H1 (cell line): Measurements from ENCODE around the gene CRYGA. TPM values are rescaled to one million over a fixed set of nuclear protein-coding genes. Genes with fewer than 3 reads are reported as not detected.
A peak's percentile ranks its signal among the peaks of the same experiment; 100 is the strongest.

Experiments
- CTCF ChIA-PET: fragments of 300-600 bp; sonication (Branson Sonifier 250); formaldehyde crosslinking; loops from one replicate; lab custom pipeline; 2021; ENCODE audit not compliant: partially characterized antibody; lab: Charles Lee
- POLR2A ChIA-PET: fragments of 300-600 bp; sonication (Branson Sonifier 250); formaldehyde crosslinking; loops from one replicate; lab custom pipeline; 2021; ENCODE audit warnings: inconsistent platforms; ENCODE audit not compliant: partially characterized antibody; lab: Charles Lee
- DNase-seq, 2 experiments: peaks; one replicate each; pipeline versions ENCODE4 v3.0.0 to v3.0.0-alpha.2; 2010 to 2022; ENCODE audit warnings: low spot score in 2 of 2, low read depth in 1 of 2, mixed read lengths in 1 of 2
- FAIRE-seq: peaks from 2 replicates; lab custom pipeline; 2011; peaks lifted over from hg19 to GRCh38; lab: Jason Lieb, UNC
- H2AFZ ChIP-seq: 2 replicates; pipeline ENCODE4 v1.8.1; 2012; ENCODE audit warnings: low read length, inconsistent platforms
- H2AK5ac ChIP-seq: 2 replicates; pipeline ENCODE4 v1.6.1; 2013; ENCODE audit warnings: low read depth, low read length
- H2BK120ac ChIP-seq: replicated peaks from 2 replicates; pipeline ENCODE3; 2013; ENCODE audit warnings: low read depth, low read length, inconsistent platforms
- H2BK12ac ChIP-seq: 2 replicates; pipeline ENCODE4 v1.6.1; 2013; ENCODE audit warnings: low read depth, low read length
- H2BK15ac ChIP-seq: 2 replicates; pipeline ENCODE4 v1.6.1; 2013; ENCODE audit warnings: low read length
- H2BK20ac ChIP-seq: 2 replicates; pipeline ENCODE4 v1.6.1; 2013; ENCODE audit warnings: low read length
- H2BK5ac ChIP-seq: 2 replicates; pipeline ENCODE4 v1.6.1; 2013; ENCODE audit warnings: low read depth, low read length
- H3K14ac ChIP-seq: 2 replicates; pipeline ENCODE4 v1.6.1; 2013; ENCODE audit warnings: inconsistent platforms; ENCODE audit not compliant: insufficient read length
- H3K18ac ChIP-seq: 2 replicates; pipeline ENCODE4 v1.6.1; 2013; ENCODE audit warnings: low read length; ENCODE audit errors: extremely low read depth
- H3K23ac ChIP-seq: 2 replicates; pipeline ENCODE4 v1.6.1; 2013; ENCODE audit warnings: inconsistent platforms; ENCODE audit not compliant: insufficient read length
- H3K23me2 ChIP-seq: 2 replicates; pipeline ENCODE4 v1.6.1; 2013; ENCODE audit warnings: low read depth, low read length
- H3K27ac ChIP-seq: 2 replicates; pipeline ENCODE4 v1.6.1; 2011; ENCODE audit warnings: low read depth, low read length, inconsistent platforms
- H3K27me3 ChIP-seq, 4 experiments: replicated peaks in 1 of 4; 1 replicate in 1 of 4; 2 replicates in 3 of 4; pipeline versions ENCODE4 v1.6.1 to v1.8.1; 2011 to 2013; ENCODE audit warnings: low read length in 3 of 4, mild to moderate bottlenecking in 3 of 4, inconsistent platforms in 2 of 4, mixed read lengths in 2 of 4, moderate library complexity in 1 of 4; ENCODE audit not compliant: control insufficient read depth in 3 of 4, insufficient read depth in 3 of 4; ENCODE audit errors: extremely low read depth in 1 of 4
- H3K36me3 ChIP-seq, 4 experiments: 2 replicates each; pipeline versions ENCODE4 v1.6.1 to v1.8.1; 2011 to 2013; ENCODE audit warnings: mild to moderate bottlenecking in 4 of 4, low read length in 3 of 4, moderate library complexity in 2 of 4, control low read depth in 1 of 4, inconsistent platforms in 1 of 4; ENCODE audit not compliant: insufficient read depth in 4 of 4, control insufficient read depth in 2 of 4
- H3K4ac ChIP-seq: replicated peaks from 2 replicates; pipeline ENCODE3; 2013; ENCODE audit warnings: low read length, low read depth, mixed read lengths, inconsistent platforms; ENCODE audit not compliant: insufficient read length
- H3K4me1 ChIP-seq, 4 experiments: replicated peaks in 1 of 4; 1 replicate in 1 of 4; 2 replicates in 3 of 4; pipeline versions ENCODE4 v1.6.1 to v1.8.1; 2011 to 2013; ENCODE audit warnings: low read length in 3 of 4, inconsistent platforms in 2 of 4, mixed read lengths in 1 of 4; ENCODE audit not compliant: insufficient read depth in 4 of 4, control insufficient read depth in 3 of 4
- H3K4me2 ChIP-seq, 2 experiments: 2 replicates each; pipeline versions ENCODE4 v1.6.1 to v1.8.1; 2011 to 2013; ENCODE audit warnings: low read depth in 2 of 2, low read length in 2 of 2, control low read depth in 1 of 2, inconsistent platforms in 1 of 2, mild to moderate bottlenecking in 1 of 2; ENCODE audit not compliant: insufficient read depth in 1 of 2
- H3K4me3 ChIP-seq, 4 experiments: fragments of 200-600, 300-600 bp in 1 of 4; sonication (generic), shearing (Covaris generic), sonication (Bioruptor Twin) in 1 of 4; 2 replicates each; pipeline versions ENCODE4 v1.5.1 to v1.8.1; 2011 to 2016; ENCODE audit warnings: low read length in 4 of 4, low read depth in 3 of 4, control low read depth in 2 of 4, inconsistent platforms in 2 of 4, mild to moderate bottlenecking in 2 of 4, mixed read lengths in 1 of 4, moderate library complexity in 1 of 4; ENCODE audit not compliant: insufficient read depth in 2 of 4; ENCODE audit errors: extremely low read depth in 1 of 4
- H3K56ac ChIP-seq: replicated peaks from 2 replicates; pipeline ENCODE3; 2013; ENCODE audit warnings: low read depth, mild to moderate bottlenecking, mixed read lengths, low read length, inconsistent platforms; ENCODE audit not compliant: insufficient read length
- H3K79me1 ChIP-seq: 2 replicates; pipeline ENCODE4 v1.6.1; 2013; ENCODE audit warnings: low read depth, low read length, control low read depth
- H3K79me2 ChIP-seq, 2 experiments: 2 replicates each; pipeline versions ENCODE4 v1.6.1 to v1.8.1; 2012 to 2013; ENCODE audit warnings: low read length in 2 of 2, mild to moderate bottlenecking in 2 of 2, inconsistent platforms in 1 of 2; ENCODE audit not compliant: insufficient read depth in 2 of 2, control insufficient read depth in 1 of 2
- H3K9ac ChIP-seq, 4 experiments: replicated peaks in 1 of 4; 1 replicate in 1 of 4; 2 replicates in 3 of 4; pipeline versions ENCODE4 v1.6.1 to v1.8.1; 2011 to 2013; ENCODE audit warnings: low read depth in 3 of 4, low read length in 3 of 4, control low read depth in 2 of 4, mild to moderate bottlenecking in 2 of 4, moderate library complexity in 2 of 4, inconsistent platforms in 1 of 4; ENCODE audit errors: extremely low read depth in 1 of 4
- H3K9me3 ChIP-seq, 2 experiments: 2 replicates each; pipeline versions ENCODE4 v1.6.1 to v1.8.1; 2012 to 2013; ENCODE audit warnings: mild to moderate bottlenecking in 2 of 2, moderate library complexity in 2 of 2, control low read depth in 1 of 2, inconsistent platforms in 1 of 2, low read depth in 1 of 2, low read length in 1 of 2, mixed read lengths in 1 of 2; ENCODE audit not compliant: insufficient read depth in 2 of 2
- H4K20me1 ChIP-seq, 2 experiments: replicated peaks in 1 of 2; 2 replicates each; pipeline versions ENCODE3 to v1.8.1; 2011 to 2013; ENCODE audit warnings: inconsistent platforms in 2 of 2, low read length in 2 of 2, mild to moderate bottlenecking in 1 of 2; ENCODE audit not compliant: insufficient read depth in 2 of 2, control insufficient read depth in 1 of 2
- H4K5ac ChIP-seq: 2 replicates; pipeline ENCODE4 v1.6.1; 2013; ENCODE audit warnings: low read length, low read depth, mixed read lengths, inconsistent platforms; ENCODE audit not compliant: insufficient read length
- H4K8ac ChIP-seq: 2 replicates; pipeline ENCODE4 v1.8.0; 2013; ENCODE audit warnings: mild to moderate bottlenecking, moderate library complexity, low read length, inconsistent platforms; ENCODE audit not compliant: insufficient read depth; ENCODE audit errors: extremely low read depth
- H4K91ac ChIP-seq: replicated peaks from 2 replicates; pipeline ENCODE3; 2013; ENCODE audit warnings: low read length, mixed read lengths, inconsistent platforms; ENCODE audit not compliant: insufficient read length
- ASH2L ChIP-seq: fragments of 200-600, 300-600 bp; sonication (generic); IDR thresholded peaks from one replicate; pipeline ENCODE4 v1.7.1; 2017; ENCODE audit warnings: low read length
- CHD1 ChIP-seq: IDR thresholded peaks from 2 replicates; pipeline ENCODE4 v1.6.1; 2012; ENCODE audit warnings: low read depth, low read length, improper control_type of control experiment
- JUND ChIP-seq: IDR thresholded peaks from 2 replicates; pipeline ENCODE4 v1.6.1; 2011; ENCODE audit warnings: mild to moderate bottlenecking, improper control_type of control experiment, low read length
- POU5F1 ChIP-seq: IDR thresholded peaks from 2 replicates; pipeline ENCODE4 v1.6.1; 2011; ENCODE audit warnings: low read depth, mild to moderate bottlenecking, low read length, moderate library complexity
- TBP ChIP-seq: IDR thresholded peaks from 2 replicates; pipeline ENCODE4 v1.6.1; 2011; ENCODE audit warnings: low read depth, low read length, improper control_type of control experiment
- WGBS, 2 experiments: shearing (Covaris generic) in 1 of 2; methylation state at CpG; one replicate each; pipeline versions ENCODE4 v1.1.6 to v1.1.7; 2013 to 2015; ENCODE audit warnings: low lambda C conversion rate in 2 of 2, mixed read lengths in 2 of 2, inconsistent platforms in 1 of 2, low coverage in 1 of 2, missing lambda C conversion rate in 1 of 2; ENCODE audit not compliant: insufficient replicate concordance in 2 of 2, insufficient coverage in 1 of 2, insufficient read length in 1 of 2; ENCODE audit errors: extremely low coverage in 1 of 2, missing lambda C conversion rate in 1 of 2; 5-methylcytosine and 5-hydroxymethylcytosine counted together
- polyA plus RNA-seq, 7 experiments: library from polyadenylated mRNA; depleted of rRNA in 3 of 7; stranded (reverse) in 5 of 7; unstranded in 2 of 7; fragments of >200 nt in 5 of 7; fragments of 200-250 nt in 2 of 7; gene quantifications; 1 replicate in 5 of 7; 2 replicates in 1 of 7; 4 replicates in 1 of 7; pipeline versions ENCODE4 v1.2.1 to v1.2.3, GENCODE V29; 2011 to 2013; ENCODE audit warnings: missing spikeins in 2 of 7, mixed read lengths in 2 of 7
- total RNA-seq: library from RNA; stranded (reverse); fragmentation: NEBNext Ultra II Directional; extraction: Animal tissue kit (Norgen Biotek cat#: 25700); gene quantifications from 2 replicates; pipeline ENCODE4 v1.2.1, GENCODE V29; 2021

CRYGA gene
- total and polyA plus RNA-seq, 2 of the 8 experiments (the other 6 are each of a cell fraction or from before 2014, with no cell fraction given) = not detected

DNA sequence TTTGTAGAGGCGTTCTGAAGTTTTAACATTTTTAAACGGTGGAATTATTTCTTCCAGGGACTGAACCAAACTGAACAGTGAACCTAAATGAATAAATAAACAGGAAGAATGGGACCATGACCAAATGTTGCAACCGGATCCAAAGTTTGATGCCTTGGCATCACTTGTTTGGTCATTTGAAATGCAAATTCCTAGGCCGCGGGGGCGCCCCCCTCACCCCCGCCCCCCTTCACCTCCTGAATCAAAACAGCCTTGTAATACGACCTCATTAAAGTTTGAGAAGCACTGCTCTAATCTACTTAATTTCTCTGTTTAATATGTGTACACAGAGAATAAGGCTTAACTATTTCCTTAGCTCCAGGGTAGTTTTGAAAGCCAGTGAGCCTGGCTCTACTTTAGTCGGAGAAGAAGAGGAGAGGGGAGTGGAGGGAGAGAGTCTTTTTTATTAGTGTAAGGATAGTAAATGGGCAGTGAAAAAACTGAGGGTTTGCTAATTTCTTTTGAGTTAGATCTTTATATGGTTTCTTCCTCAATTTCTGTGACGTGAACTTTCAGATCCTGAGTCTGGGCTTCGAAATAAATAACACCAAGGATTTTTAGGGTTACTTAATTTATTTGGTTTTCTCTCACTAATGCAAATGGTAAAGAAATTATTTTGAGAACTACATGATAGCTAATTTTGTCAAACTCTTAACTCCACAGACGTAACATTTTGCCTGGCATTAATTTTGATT, 20.8 kb upstream of the CRYGA start:
- H2BK20ac ChIP-seq = no peak overlapping the region
- H3K4me2 ChIP-seq = peak overlapping the region; percentile 58 to 64
- peak; percentile 24 for FAIRE-seq
- H3K4ac ChIP-seq = no peak overlapping the region
- no peaks in the 10 kb centered on the region; the same call in 1 of the 2 replicates for H3K23me2 ChIP-seq
- TF ChIP-seq ASH2L (peak; percentile 30), TBP (0 out of 2 replicates have a peak, but pooled peaks have one; percentile 13), CHD1 (no peak), JUND (no peak), POU5F1 (no peak)
- TF ChIP-seq, all 59 proteins: peak for 2
- Histone ChIP-seq H3K18ac (no peak overlapping the region), H3K27ac (no peak overlapping the region), H3K14ac (no peak overlapping the region), H3K4me3 (peak overlapping the region; percentile 10 to 59 (median 30); a peak in 5 of 8 replicates), H2AFZ (peak overlapping the region; percentile 27; the same call in 1 of the 2 replicates), H3K9me3 (no peaks in the 10 kb centered on the region), H2BK120ac (no peak overlapping the region), H3K36me3 (no peaks in the 10 kb centered on the region), H2BK12ac (no peak overlapping the region), H3K79me2 (no peaks in the 10 kb centered on the region), H3K56ac (no peak overlapping the region), H4K8ac (no peak overlapping the region), H3K27me3 (no peaks in the 10 kb centered on the region), H3K9ac (no peak overlapping the region), H3K79me1 (no peaks in the 10 kb centered on the region), H2BK5ac (no peak overlapping the region), H3K23ac (no peak overlapping the region), H4K20me1 (no peaks in the 10 kb centered on the region), H3K4me1 (peaks cover 2 to 16% (median 7%) of the 10 kb centered on the region in 4 experiments), H2BK15ac (no peak overlapping the region), H4K91ac (no peak overlapping the region), H4K5ac (peak overlapping the region; percentile 47), H2AK5ac (no peak overlapping the region)
- ChIA-PET POLR2A (interaction anchor here (0.6 kb wide), 2 partner anchors 14 to 62 kb away, joined by 3 read pairs; no protein-coding TSS in a partner anchor), CTCF (interaction anchor here (0.6 to 1.7 kb wide), 6 partner anchors 9 to 72 kb away, joined by 3 to 8 read pairs (median 4); partner anchors contain the start of gene CRYGA)
- no peak for DNase-seq
- 10% methylated on average over 12 of the region's 12 CpGs; no CpG with 5 or more reads in 1 of the 2 experiments for WGBS, 2 experiments
